ENCODE measurements around the gene ATP6V0C. TPM values are rescaled to one million over a fixed set of nuclear protein-coding genes. Genes with fewer than 3 reads are reported as not detected.
A peak's percentile ranks its signal among the peaks of the same experiment; 100 is the strongest.
"Not testable (repeated sequence)": the region's sequence is repeated elsewhere in the genome, so short reads cannot be mapped to it uniquely, and the experiment has no call there.

ATP6V0C gene
- polyA plus RNA-seq, 4 donors = 74.5 to 298 (median 143) TPM

GRCh38 chr16:2543771-2544170, 30.0 kb downstream of the ATP6V0C start:
- H3K27ac ChIP-seq (ENCODE audit: low read depth in 1 of 3, low read length in 2 of 3); FAIRE-seq; DNase-seq; H3K9me3 ChIP-seq (ENCODE audit: control insufficient read depth in 2 of 2, insufficient read depth in 1 of 2, low read depth in 1 of 2, low read length in 1 of 2); H3K27me3 ChIP-seq (ENCODE audit: control insufficient read depth in 3 of 3, insufficient read depth in 3 of 3, low read length in 3 of 3); H3K4me3 ChIP-seq (ENCODE audit: low read depth in 1 of 3, low read length in 3 of 3): not testable (repeated sequence)
- WGBS, 3 donors = 81 to 87% (median 82%) methylated on average over 13 to 14 of the region's 14 CpGs
- Histone ChIP-seq H3K4me1 (ENCODE audit: control insufficient read depth in 3 of 3, insufficient read depth in 2 of 3, low read depth in 1 of 3, low read length in 2 of 3) (peaks cover 0 to 15% (median 4%) of the 10 kb centered on the region in 3 donors), H3K36me3 (ENCODE audit: control insufficient read depth in 3 of 3, insufficient read depth in 2 of 3, low read depth in 1 of 3, low read length in 3 of 3) (peaks cover 0 to 29% (median 2%) of the 10 kb centered on the region in 3 donors)

GRCh38 chr16:2550283-2550878, 36.6 kb downstream of the ATP6V0C start:
- WGBS, 3 donors = no CpG with 5 or more reads among the region's 14 CpGs
- H3K9me3 ChIP-seq (ENCODE audit: control insufficient read depth in 2 of 2, insufficient read depth in 1 of 2, low read depth in 1 of 2, low read length in 1 of 2); FAIRE-seq; H3K27ac ChIP-seq (ENCODE audit: low read depth in 1 of 3, low read length in 2 of 3); DNase-seq; H3K4me1 ChIP-seq (ENCODE audit: control insufficient read depth in 3 of 3, insufficient read depth in 2 of 3, low read depth in 1 of 3, low read length in 2 of 3); H3K4me3 ChIP-seq (ENCODE audit: low read depth in 1 of 3, low read length in 3 of 3); H3K27me3 ChIP-seq (ENCODE audit: control insufficient read depth in 3 of 3, insufficient read depth in 3 of 3, low read length in 3 of 3); H3K36me3 ChIP-seq (ENCODE audit: control insufficient read depth in 3 of 3, insufficient read depth in 2 of 3, low read depth in 1 of 3, low read length in 3 of 3): not testable (repeated sequence)

- FAIRE-seq = not testable (repeated sequence)
- 24 to 53% (median 31%) methylated on average over 10 to 11 of the region's 17 CpGs for WGBS, 3 donors
Observed at GRCh38 chr16:2551420-2551889, 37.7 kb downstream of the ATP6V0C start.

GRCh38 chr16:2554709-2555425, 41.1 kb downstream of the ATP6V0C start:
- not testable (repeated sequence) for FAIRE-seq; H3K9me3 ChIP-seq (ENCODE audit: control insufficient read depth in 2 of 2, insufficient read depth in 1 of 2, low read depth in 1 of 2, low read length in 1 of 2); H3K36me3 ChIP-seq (ENCODE audit: control insufficient read depth in 3 of 3, insufficient read depth in 2 of 3, low read depth in 1 of 3, low read length in 3 of 3); H3K27ac ChIP-seq (ENCODE audit: low read depth in 1 of 3, low read length in 2 of 3); H3K27me3 ChIP-seq (ENCODE audit: control insufficient read depth in 3 of 3, insufficient read depth in 3 of 3, low read length in 3 of 3); H3K4me1 ChIP-seq (ENCODE audit: control insufficient read depth in 3 of 3, insufficient read depth in 2 of 3, low read depth in 1 of 3, low read length in 2 of 3); H3K4me3 ChIP-seq (ENCODE audit: low read depth in 1 of 3, low read length in 3 of 3); DNase-seq
- WGBS, 3 donors = no CpG with 5 or more reads among the region's 13 CpGs

More at GRCh38 chr16:2551420-2551889, 37.7 kb downstream of the ATP6V0C start:
- not testable (repeated sequence) for H3K4me3 ChIP-seq (ENCODE audit: low read depth in 1 of 3, low read length in 3 of 3); H3K4me1 ChIP-seq (ENCODE audit: control insufficient read depth in 3 of 3, insufficient read depth in 2 of 3, low read depth in 1 of 3, low read length in 2 of 3); H3K27me3 ChIP-seq (ENCODE audit: control insufficient read depth in 3 of 3, insufficient read depth in 3 of 3, low read length in 3 of 3); H3K9me3 ChIP-seq (ENCODE audit: control insufficient read depth in 2 of 2, insufficient read depth in 1 of 2, low read depth in 1 of 2, low read length in 1 of 2); H3K36me3 ChIP-seq (ENCODE audit: control insufficient read depth in 3 of 3, insufficient read depth in 2 of 3, low read depth in 1 of 3, low read length in 3 of 3)
- H3K27ac ChIP-seq (ENCODE audit: low read depth in 1 of 3, low read length in 2 of 3) = peak overlapping the region in 2 of 3 donors; percentile 11 to 56
- DNase-seq = peak; percentile 19 to 48

GRCh38 chr16:2557150-2557549, 43.4 kb downstream of the ATP6V0C start:
- not testable (repeated sequence) for H3K4me3 ChIP-seq (ENCODE audit: low read depth in 1 of 3, low read length in 3 of 3); H3K4me1 ChIP-seq (ENCODE audit: control insufficient read depth in 3 of 3, insufficient read depth in 2 of 3, low read depth in 1 of 3, low read length in 2 of 3); H3K36me3 ChIP-seq (ENCODE audit: control insufficient read depth in 3 of 3, insufficient read depth in 2 of 3, low read depth in 1 of 3, low read length in 3 of 3); H3K9me3 ChIP-seq (ENCODE audit: control insufficient read depth in 2 of 2, insufficient read depth in 1 of 2, low read depth in 1 of 2, low read length in 1 of 2); DNase-seq; H3K27ac ChIP-seq (ENCODE audit: low read depth in 1 of 3, low read length in 2 of 3); H3K27me3 ChIP-seq (ENCODE audit: control insufficient read depth in 3 of 3, insufficient read depth in 3 of 3, low read length in 3 of 3); FAIRE-seq
- 85 to 96% (median 86%) methylated on average over 4 to 5 of the region's 15 CpGs for WGBS, 3 donors

GRCh38 chr16:2560131-2560797, 46.5 kb downstream of the ATP6V0C start:
- H3K27ac ChIP-seq (ENCODE audit: low read depth in 1 of 3, low read length in 2 of 3); H3K36me3 ChIP-seq (ENCODE audit: control insufficient read depth in 3 of 3, insufficient read depth in 2 of 3, low read depth in 1 of 3, low read length in 3 of 3); H3K9me3 ChIP-seq (ENCODE audit: control insufficient read depth in 2 of 2, insufficient read depth in 1 of 2, low read depth in 1 of 2, low read length in 1 of 2); FAIRE-seq; H3K27me3 ChIP-seq (ENCODE audit: control insufficient read depth in 3 of 3, insufficient read depth in 3 of 3, low read length in 3 of 3); DNase-seq; H3K4me1 ChIP-seq (ENCODE audit: control insufficient read depth in 3 of 3, insufficient read depth in 2 of 3, low read depth in 1 of 3, low read length in 2 of 3); H3K4me3 ChIP-seq (ENCODE audit: low read depth in 1 of 3, low read length in 3 of 3): not testable (repeated sequence)
- 69 to 89% (median 84%) methylated on average over 6 to 10 of the region's 17 CpGs for whole genome bisulfite sequencing, 3 donors

GRCh38 chr16:2560798-2561133, 47.0 kb downstream of the ATP6V0C start:
- not testable (repeated sequence) for H3K27me3 ChIP-seq (ENCODE audit: control insufficient read depth in 3 of 3, insufficient read depth in 3 of 3, low read length in 3 of 3); DNase-seq; H3K27ac ChIP-seq (ENCODE audit: low read depth in 1 of 3, low read length in 2 of 3); H3K4me1 ChIP-seq (ENCODE audit: control insufficient read depth in 3 of 3, insufficient read depth in 2 of 3, low read depth in 1 of 3, low read length in 2 of 3); H3K9me3 ChIP-seq (ENCODE audit: control insufficient read depth in 2 of 2, insufficient read depth in 1 of 2, low read depth in 1 of 2, low read length in 1 of 2); H3K4me3 ChIP-seq (ENCODE audit: low read depth in 1 of 3, low read length in 3 of 3); H3K36me3 ChIP-seq (ENCODE audit: control insufficient read depth in 3 of 3, insufficient read depth in 2 of 3, low read depth in 1 of 3, low read length in 3 of 3); FAIRE-seq
- 0 to 14% (median 4%) methylated on average over 1 to 2 of the region's 4 CpGs for WGBS, 3 donors

GRCh38 chr16:2567506-2567905, 53.8 kb downstream of the ATP6V0C start:
- DNase-seq; H3K9me3 ChIP-seq (ENCODE audit: control insufficient read depth in 2 of 2, insufficient read depth in 1 of 2, low read depth in 1 of 2, low read length in 1 of 2); H3K27me3 ChIP-seq (ENCODE audit: control insufficient read depth in 3 of 3, insufficient read depth in 3 of 3, low read length in 3 of 3); FAIRE-seq; H3K4me3 ChIP-seq (ENCODE audit: low read depth in 1 of 3, low read length in 3 of 3); H3K27ac ChIP-seq (ENCODE audit: low read depth in 1 of 3, low read length in 2 of 3); H3K4me1 ChIP-seq (ENCODE audit: control insufficient read depth in 3 of 3, insufficient read depth in 2 of 3, low read depth in 1 of 3, low read length in 2 of 3); H3K36me3 ChIP-seq (ENCODE audit: control insufficient read depth in 3 of 3, insufficient read depth in 2 of 3, low read depth in 1 of 3, low read length in 3 of 3): not testable (repeated sequence)
- no CpG with 5 or more reads among the region's 6 CpGs for WGBS, 3 donors

Data from small intestine (tissue), 7 donors.